Activated T-helper 1 cell treated with Interleukin-2 at 50 U/mL for 16 hours (primary cell): ENCODE results near the gene RABEP1.

Source experiments
- DNase-seq: peaks from one replicate; pipeline ENCODE4 v3.0.0-alpha.2; 2020; ENCODE audit warnings: low read depth

Gene RABEP1

GRCh38 chr17:5269241-5269960, 12.7 kb upstream of the RABEP1 start:
- no peak for DNase-seq

GRCh38 chr17:5272322-5272721, 9.8 kb upstream of the RABEP1 start:
- no peak for DNase-seq

GRCh38 chr17:5282642-5283217, 646 bp downstream of the RABEP1 start:
- no peak for DNase-seq

- DNase-seq = no peak
Measured at GRCh38 chr17:5283571-5284315, 1.7 kb downstream of the RABEP1 start.

- DNase-seq = no peak
Measured at GRCh38 chr17:5284681-5285080, 2.6 kb downstream of the RABEP1 start.

GRCh38 chr17:5286846-5287245, 4.8 kb downstream of the RABEP1 start:
- DNase-seq = no peak

GRCh38 chr17:5291683-5292350, 9.7 kb downstream of the RABEP1 start:
- no peak for DNase-seq

- DNase-seq = no peak
Measured at GRCh38 chr17:5297245-5297644, 15.2 kb downstream of the RABEP1 start.

GRCh38 chr17:5299383-5299782, 17.3 kb downstream of the RABEP1 start:
- no peak for DNase-seq

GRCh38 chr17:5304636-5305035, 22.6 kb downstream of the RABEP1 start:
- DNase-seq = no peak

- no peak for DNase-seq
Measured at GRCh38 chr17:5309851-5310250, 27.8 kb downstream of the RABEP1 start.

- no peak for DNase-seq
Measured at GRCh38 chr17:5325851-5326250, 43.8 kb downstream of the RABEP1 start.

- no peak for DNase-seq
Measured at GRCh38 chr17:5329784-5330557, 47.9 kb downstream of the RABEP1 start.

- DNase-seq = no peak
Measured at GRCh38 chr17:5330981-5331380, 48.9 kb downstream of the RABEP1 start.

- DNase-seq = no peak
Measured at GRCh38 chr17:5331506-5331905, 49.4 kb downstream of the RABEP1 start.

- DNase-seq = no peak
Measured at GRCh38 chr17:5344914-5345313, 62.8 kb downstream of the RABEP1 start.

GRCh38 chr17:5352681-5353289, 70.7 kb downstream of the RABEP1 start:
- no peak for DNase-seq

GRCh38 chr17:5354310-5354709, 72.2 kb downstream of the RABEP1 start:
- DNase-seq = no peak

GRCh38 chr17:5354886-5355415, 72.9 kb downstream of the RABEP1 start:
- no peak for DNase-seq

- DNase-seq = no peak
Measured at GRCh38 chr17:5355421-5356129, 73.5 kb downstream of the RABEP1 start.

- no peak for DNase-seq
Measured at GRCh38 chr17:5361426-5361825, 79.3 kb downstream of the RABEP1 start.
